Mononuclear cell (primary cell): ENCODE results near the gene PEF1. TPM values are rescaled to one million over a fixed set of nuclear protein-coding genes. Genes with fewer than 3 reads are reported as not detected.

Experiments used
- H3K27me3 ChIP-seq: 2 replicates; pipeline ENCODE4 v1.6.0; 2011; ENCODE audit warnings: low read length, control low read depth; ENCODE audit not compliant: insufficient read depth
- H3K4me1 ChIP-seq: 2 replicates; pipeline ENCODE4 v1.5.1; 2011; ENCODE audit warnings: mild to moderate bottlenecking, low read length, control low read depth; ENCODE audit not compliant: insufficient read depth
- H3K4me3 ChIP-seq: 2 replicates; pipeline ENCODE4 v1.5.1; 2011; ENCODE audit warnings: mild to moderate bottlenecking, low read length, moderate library complexity
- H3K9me3 ChIP-seq: 2 replicates; pipeline ENCODE4 v1.5.1; 2011; ENCODE audit warnings: low read depth, mild to moderate bottlenecking, control low read depth, low read length
- total RNA-seq: library from RNA; depleted of rRNA; stranded (reverse); fragments of >200 nt; gene quantifications from one replicate; pipeline ENCODE4 v1.2.3, GENCODE V29; 2012

Gene PEF1
- total RNA-seq, 1 donor, result 34.2 TPM

GRCh38 chr1:31585736-31586365 is 58.8 kb downstream of the PEF1 start:
- Histone ChIP-seq H3K9me3 (no peaks in the 10 kb centered on the region), H3K27me3 (peaks cover 7% of the 10 kb centered on the region), H3K4me3 (no peak overlapping the region), H3K4me1 (no peaks in the 10 kb centered on the region)

- H3K4me3 ChIP-seq, result no peak overlapping the region
- H3K4me1 ChIP-seq, result no peaks in the 10 kb centered on the region
- H3K27me3 ChIP-seq, result peaks cover 7% of the 10 kb centered on the region
- no peaks in the 10 kb centered on the region for H3K9me3 ChIP-seq
Observed at GRCh38 chr1:31584869-31585735, 59.6 kb downstream of the PEF1 start.

- H3K4me3 ChIP-seq, result no peak overlapping the region
- peaks cover 5% of the 10 kb centered on the region for H3K27me3 ChIP-seq
- H3K9me3 ChIP-seq, result no peaks in the 10 kb centered on the region
- H3K4me1 ChIP-seq, result no peaks in the 10 kb centered on the region
Observed at GRCh38 chr1:31583995-31584868, 60.4 kb downstream of the PEF1 start.

- Histone ChIP-seq H3K9me3 (no peaks in the 10 kb centered on the region), H3K4me1 (no peaks in the 10 kb centered on the region), H3K4me3 (no peak overlapping the region), H3K27me3 (peaks cover 5% of the 10 kb centered on the region)
Observed at GRCh38 chr1:31583082-31583994, 61.3 kb downstream of the PEF1 start.

GRCh38 chr1:31581821-31582810 is 62.6 kb downstream of the PEF1 start:
- Histone ChIP-seq H3K9me3 (no peaks in the 10 kb centered on the region), H3K4me3 (no peak overlapping the region), H3K4me1 (no peaks in the 10 kb centered on the region), H3K27me3 (no peaks in the 10 kb centered on the region)

GRCh38 chr1:31580891-31581603 is 63.6 kb downstream of the PEF1 start:
- H3K4me3 ChIP-seq, result no peak overlapping the region
- no peaks in the 10 kb centered on the region for H3K27me3 ChIP-seq
- H3K4me1 ChIP-seq, result peaks cover 4% of the 10 kb centered on the region
- no peaks in the 10 kb centered on the region for H3K9me3 ChIP-seq

- H3K27me3 ChIP-seq, result no peaks in the 10 kb centered on the region
- H3K9me3 ChIP-seq, result no peaks in the 10 kb centered on the region
- H3K4me3 ChIP-seq, result no peak overlapping the region
- peaks cover 5% of the 10 kb centered on the region for H3K4me1 ChIP-seq
Observed at GRCh38 chr1:31580513-31580870, 64.2 kb downstream of the PEF1 start.

Other genes starting within 250 kb of the PEF1 start
- gene SERINC2, start 231.7 kb downstream of the PEF1 start, total RNA-seq, result 1.4 TPM
- gene TINAGL1, start 68.4 kb downstream of the PEF1 start, total RNA-seq, result not detected
- gene HCRTR1, start 27.2 kb downstream of the PEF1 start, total RNA-seq, result not detected
- gene COL16A1, start 59.1 kb upstream of the PEF1 start, total RNA-seq, result 0.10 TPM
- 0.73 TPM for gene ADGRB2, start 119.5 kb upstream of the PEF1 start, total RNA-seq
- gene SPOCD1, start 171.1 kb upstream of the PEF1 start, total RNA-seq, result 3.4 TPM